NCI-H1930 (cell line): Measurements from ENCODE around the gene PDIK1L.
"Not testable (repeated sequence)": the region's sequence is repeated elsewhere in the genome, so short reads cannot be mapped to it uniquely, and the experiment has no call there.

Experiments
- DNase-seq, 2 experiments: peaks; one replicate each; lab custom pipeline; 2025; lab: John Stamatoyannopoulos, UW

The PDIK1L gene

DNA sequence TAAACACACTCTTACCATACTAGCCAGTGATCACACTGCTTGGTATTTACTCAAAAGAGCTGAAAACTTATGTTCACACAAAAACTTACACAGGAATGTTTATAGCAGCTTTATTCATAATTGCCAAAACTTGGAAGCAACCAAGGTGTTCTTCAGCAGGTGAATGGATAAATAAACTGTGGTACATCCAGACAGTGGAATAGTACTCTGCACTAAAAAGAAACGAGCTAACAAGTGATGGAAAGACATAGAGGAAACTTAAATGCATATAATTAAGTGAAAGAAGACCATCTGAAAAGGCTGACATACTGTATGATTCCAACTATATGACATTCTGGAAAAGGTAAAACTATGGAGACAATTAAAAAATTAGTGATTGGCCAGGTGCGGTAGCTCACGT is 20.7 kb upstream of the PDIK1L start:
- DNase-seq, result no peak

DNA sequence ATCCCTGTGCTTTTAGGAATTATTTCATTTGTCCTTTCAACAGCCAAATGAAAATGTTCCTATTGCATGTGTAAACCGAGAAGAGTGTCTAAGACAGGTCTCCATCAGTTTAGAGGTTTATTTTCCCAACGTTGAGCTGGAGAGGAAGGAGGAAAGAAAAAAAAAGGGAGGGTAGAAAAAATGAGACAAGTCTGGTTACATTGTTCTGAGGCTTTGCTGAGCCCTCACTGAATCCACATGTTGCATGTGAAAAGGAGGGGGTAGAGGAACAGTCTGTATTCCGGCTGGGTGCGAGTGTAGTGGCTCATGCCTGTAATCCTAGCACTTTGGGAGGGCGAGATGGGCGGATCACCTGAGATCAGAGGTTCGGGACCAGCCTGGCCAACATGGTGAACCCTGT is 19.2 kb upstream of the PDIK1L start:
- DNase-seq, result no peak

DNA sequence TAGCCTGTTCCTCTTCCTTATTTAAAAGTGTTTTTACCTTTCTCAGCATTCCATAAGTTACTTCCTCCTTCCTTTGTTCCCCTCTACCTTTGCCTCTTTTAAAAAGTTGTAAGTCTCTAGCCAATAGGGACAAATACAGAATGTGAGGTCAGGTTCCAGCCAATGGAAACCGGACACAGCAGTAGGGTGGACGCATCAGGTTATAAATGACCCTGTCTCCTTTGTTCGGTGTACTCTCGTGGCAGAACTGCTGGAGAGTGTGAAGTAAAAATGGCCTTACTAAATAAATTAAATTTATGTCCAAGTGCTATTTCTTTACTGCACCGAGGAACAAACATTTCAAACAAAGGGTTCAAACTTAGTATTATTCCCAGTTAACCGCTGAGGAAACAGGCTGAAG is 18.1 kb upstream of the PDIK1L start:
- DNase-seq, result not testable (repeated sequence)

DNA sequence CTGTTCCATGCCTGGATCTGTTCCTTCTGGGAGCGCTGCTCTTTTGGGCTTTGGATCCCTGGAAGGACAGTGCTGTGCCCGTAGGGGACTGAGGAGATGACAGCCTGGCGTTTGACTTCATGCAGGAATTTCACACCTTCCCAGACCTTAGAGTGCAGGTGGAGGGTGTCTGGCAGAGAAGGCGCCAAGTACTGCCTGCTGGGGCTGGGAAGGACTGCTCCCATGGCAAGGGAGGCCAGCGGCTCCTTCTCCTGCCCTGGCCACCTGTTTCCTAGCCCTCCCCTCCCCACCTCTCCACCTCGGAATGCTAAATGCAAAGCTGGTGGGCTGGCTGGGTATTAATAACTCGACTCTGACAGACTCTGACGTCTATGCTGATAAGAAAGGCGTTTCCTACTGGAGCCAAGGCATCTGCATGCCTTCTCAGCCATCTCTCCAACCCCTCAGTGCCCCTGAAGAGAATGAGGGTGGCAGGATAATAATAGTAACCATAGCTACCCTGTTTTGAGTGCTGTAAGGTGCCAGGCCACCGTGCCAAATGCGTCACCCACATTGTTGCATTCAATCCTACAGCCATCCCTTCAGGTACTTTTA is 17.5 kb upstream of the PDIK1L start:
- DNase-seq, result no peak

DNA sequence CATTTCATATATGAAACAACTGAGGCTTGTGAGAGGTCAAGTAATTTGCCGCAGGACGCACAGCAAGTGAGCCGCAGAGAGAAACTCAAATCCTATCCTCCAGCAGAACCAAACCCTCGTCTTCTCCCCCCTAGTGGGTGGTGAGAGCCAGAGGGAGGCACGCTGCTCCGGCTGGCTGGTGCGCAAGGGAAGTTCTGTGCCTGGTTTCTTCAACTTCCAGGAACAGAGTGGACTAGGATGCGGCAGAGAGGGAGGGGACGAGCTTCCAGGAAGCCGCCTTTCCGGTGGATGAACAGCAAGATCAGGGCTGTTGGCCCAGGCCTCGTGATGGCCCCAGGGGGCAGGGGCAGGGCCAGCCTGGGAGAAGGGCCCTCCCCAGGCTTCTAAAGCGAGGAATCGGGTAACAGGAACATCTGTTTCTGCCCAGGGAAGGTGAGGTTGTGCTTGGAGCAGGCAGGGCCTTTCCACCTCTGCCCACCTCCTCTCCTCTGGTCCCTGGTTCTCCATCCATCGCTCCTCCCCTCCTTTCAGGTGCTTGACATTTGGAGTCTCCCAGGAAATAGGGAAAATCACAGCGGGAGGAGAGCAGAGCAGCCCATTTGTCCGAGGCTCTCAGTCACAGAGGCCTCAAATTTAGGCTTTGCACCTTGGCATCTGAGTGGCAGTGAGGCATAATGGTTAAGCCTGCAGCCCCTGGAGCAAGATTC is 16.8 kb upstream of the PDIK1L start:
- no peak for DNase-seq

DNA sequence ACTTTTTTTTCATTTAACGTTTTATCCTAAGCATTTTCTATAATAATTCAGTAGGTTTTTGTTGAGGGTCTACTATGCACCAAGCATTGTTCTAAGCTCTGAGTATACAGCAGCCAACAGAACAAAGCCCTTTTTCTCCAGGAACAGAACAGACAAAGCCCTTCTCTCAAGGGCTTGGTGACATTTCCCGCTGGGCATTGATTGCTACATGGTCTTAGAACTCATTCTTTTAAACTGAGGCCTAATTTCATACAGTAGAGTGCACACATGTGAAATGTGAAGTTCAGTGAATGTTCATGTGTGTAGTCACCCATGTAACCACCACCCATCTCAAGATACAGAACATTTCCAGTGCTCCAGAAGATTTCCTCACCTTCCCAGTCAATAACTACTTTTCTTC is 15.2 kb upstream of the PDIK1L start:
- DNase-seq, result no peak

DNA sequence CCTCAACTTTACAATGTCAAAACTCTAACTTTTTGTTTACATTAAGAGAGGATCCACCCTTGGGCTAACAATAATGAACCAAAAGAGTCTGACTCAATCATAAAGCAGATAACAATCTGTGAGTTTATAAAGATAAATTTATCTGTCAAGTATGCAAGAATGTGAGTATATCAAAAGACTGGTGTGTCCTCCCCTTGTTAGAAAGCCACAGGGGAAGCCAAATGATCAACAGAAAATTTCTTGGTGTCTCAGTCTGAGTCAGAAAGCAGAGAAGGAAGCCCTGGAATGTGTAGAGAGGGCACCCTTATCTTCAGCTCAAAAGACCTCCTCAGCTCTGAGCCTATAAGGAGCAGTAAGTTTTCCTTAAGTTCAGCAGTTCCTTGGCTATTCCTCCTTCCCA is 13.9 kb upstream of the PDIK1L start:
- DNase-seq, result no peak

DNA sequence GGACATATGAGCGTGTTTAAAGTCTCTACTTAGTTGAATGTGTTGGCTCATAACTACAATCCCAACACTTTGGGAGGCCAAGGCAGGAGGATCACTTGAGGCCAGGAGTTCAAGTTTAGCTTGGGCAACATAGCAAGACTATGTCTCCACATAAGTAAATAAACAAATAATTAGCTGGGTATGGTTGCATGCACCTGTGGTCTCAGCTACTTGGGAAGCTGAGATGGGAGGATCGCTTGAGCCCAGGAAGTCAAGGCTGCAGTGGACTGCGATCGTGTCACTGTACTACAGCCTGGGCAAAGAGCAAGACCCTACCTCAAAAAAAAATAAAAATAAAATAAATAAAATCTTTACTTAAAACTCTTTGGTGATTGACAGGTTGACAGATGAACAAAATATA is 13.0 kb upstream of the PDIK1L start:
- DNase-seq, result no peak

DNA sequence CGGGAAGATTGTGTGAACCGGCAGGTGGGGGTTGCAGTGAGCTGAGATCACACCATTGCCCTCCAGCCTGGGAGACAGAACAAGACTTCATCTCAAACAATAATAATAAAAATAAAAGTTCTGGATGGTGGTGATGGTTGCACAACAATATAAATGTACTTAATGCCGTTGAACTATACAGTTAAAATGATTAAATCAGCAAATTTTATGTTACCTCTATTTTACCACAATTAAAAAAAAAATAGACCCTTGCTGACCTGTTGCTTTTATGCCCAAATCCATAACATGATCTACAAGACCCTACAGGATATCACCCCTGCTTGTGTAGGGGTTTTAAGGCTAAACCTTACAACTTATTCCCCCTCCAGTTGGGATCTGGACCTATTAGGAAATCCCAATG is 11.8 kb upstream of the PDIK1L start:
- no peak for DNase-seq

DNA sequence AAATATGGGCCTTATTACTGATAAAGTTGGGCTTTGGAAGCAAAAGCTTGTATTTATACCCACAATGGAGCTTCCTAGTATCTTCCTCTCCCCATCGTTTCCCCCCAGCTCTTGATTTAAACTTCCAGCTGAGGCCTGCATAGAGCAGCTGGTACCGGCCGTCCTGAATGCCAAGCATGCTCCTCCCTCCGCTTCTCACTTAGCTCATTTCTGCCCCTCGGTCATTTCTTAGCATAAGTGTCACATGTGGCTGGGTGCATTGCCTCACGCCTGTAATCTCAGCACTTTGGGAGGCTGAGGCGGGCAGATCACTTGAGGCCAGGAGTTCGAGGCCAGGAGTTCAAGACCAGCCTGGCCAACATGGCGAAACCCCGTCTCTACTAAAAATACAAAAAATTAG is 11.4 kb upstream of the PDIK1L start:
- DNase-seq, result not testable (repeated sequence)

DNA sequence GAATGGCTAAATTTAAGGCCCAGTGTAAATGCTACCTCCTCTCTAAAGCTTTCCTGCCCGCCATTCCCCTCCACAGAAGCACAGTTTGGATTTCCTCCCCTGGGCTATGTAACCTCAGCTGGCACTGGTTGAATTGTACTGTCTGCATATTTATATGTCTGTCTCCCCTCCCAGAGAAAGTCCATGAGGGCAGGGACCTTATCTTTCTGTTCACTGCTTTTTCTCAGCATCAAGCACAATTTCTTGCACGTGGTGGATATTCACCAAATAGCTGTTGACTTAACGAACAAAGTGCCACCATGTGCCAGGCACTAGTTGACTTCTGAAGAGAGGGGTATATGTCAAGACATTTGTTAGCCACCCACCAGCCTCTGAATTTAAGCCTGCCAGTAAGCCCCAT is 9.5 kb upstream of the PDIK1L start:
- no peak for DNase-seq

DNA sequence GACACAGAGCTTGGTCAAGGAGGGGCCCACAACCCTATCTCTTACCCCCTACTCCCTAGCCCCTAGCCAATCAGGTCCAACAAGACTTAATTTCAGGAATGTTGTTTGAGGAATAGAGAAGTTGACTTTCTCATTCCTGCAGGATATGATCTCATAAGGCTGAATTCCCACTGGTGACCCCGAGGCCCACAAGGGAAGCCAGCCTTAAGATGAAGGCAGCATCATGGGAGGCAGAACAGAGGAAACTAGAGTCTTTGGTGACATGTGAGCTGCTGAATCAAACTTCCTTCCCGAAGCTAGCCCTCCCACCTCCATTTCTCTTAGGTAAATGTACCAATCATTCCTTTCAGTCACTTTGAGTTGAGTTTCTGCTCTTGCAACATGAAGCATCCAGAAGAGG is 9.1 kb upstream of the PDIK1L start:
- no peak for DNase-seq

DNA sequence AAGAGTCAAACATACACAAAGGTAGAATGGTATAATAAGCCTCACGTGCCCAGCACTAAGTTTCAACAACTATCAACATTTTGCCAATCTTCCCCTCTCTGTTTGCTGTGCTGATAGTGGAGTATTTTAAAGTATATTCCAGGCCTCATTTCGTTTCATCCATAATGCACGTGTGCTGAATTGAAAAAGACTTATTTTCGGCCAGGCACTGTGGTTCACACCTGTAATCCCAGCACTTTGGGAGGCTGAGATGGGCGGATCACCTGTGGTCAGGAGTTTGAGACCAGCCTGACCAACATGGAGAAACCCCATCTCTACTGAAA is 6.4 kb upstream of the PDIK1L start:
- not testable (repeated sequence) for DNase-seq

DNA sequence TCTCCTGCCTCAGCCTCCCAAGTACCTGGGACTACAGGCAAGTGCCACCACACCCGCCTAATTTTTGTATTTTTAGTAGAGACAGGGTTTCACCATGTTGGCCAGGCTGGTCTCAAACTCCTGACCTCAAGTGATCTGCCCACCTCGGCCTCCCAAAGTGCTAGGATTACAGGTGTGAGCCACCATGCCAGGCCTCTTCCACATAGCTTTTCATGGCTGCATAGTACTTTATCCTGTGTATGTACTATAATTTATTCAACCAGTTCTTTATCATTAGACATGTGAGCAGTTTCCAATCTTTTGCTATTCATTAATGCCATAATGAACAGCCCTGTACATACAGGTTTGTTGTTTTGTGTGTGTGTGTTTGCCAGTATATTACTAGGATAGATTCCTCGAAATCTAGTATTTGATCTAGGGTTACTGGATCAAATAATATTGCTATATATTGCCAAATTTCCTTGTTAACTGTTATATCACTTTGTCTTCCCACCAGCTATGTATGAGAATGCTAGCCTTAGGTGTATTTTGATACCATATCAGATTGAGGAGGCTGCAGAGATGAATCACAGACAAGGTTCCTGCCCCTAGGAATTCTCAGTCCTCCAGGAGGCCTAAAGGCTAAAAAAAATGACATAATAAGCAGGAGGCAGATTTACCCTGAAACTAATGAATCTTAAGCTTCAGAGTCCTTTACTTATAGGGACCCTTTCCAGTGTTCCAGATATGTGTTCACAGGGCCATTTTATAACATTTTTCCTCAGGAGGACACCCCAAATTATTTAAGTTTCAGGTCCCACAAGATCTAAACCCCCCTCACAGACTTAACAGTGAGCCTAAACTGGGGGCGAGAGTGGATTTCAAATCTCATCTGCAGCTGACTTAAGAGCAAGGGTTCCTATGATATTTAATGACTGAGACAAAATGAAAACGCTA is 2.1 kb upstream of the PDIK1L start:
- DNase-seq, result no peak

DNA sequence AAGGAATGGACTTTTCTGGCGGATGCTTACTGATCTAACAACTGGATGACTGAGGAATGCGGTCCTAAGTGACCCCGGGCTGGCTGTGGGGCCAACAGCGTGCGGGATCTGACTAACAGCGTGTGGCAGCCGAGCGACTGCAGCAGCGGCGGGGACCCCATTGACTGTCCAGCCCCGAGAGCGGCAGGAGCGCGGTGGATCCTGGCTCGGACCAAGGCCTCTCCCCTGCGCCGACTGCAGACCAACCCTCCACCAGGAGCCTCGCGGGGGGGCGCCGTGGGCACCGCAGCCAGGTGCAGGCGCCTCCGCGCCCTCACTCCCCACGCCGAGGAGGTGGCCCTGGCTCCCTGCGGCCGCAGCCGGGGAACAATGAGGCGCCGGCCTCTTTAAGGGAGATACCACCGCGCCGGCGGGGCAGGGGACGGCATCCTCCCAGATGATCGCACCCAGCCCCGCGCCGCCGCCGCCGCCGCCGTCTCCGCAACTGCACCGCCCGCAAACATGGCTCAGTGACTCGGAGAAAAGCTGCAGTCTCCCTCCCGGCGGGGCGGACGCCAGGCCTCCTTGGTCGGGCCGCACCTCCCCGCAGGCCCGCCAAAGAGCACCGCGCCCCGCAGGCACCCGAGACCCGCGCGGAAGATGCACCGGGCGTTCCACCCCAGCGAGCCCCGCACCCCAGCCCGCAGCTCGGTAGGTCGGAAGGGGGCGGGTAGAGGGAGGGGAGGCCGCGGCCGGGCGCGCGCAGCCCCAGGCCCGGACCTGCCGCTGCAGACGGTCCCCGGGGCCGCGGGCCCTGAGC is 694 bp upstream of the PDIK1L start:
- peak; percentile 66 to 75 for DNase-seq

DNA sequence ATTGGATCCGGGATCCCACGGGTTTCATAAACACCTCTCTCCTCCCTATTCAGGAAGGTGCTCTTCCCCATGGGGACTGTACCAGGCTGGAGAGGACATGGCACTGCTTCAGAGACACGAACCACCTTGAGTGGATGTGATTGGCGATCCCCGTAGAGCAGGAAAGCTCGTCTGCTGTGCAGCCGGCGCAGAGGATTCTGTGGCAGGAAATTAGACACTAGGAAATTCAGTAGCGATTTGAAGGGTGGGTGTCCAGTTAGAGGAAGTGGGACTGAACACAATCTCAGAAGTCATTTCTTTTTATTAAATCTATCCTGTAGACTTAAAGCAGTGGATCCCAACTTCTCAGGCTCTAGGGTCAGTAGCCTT is 767 bp downstream of the PDIK1L start:
- no peak for DNase-seq

DNA sequence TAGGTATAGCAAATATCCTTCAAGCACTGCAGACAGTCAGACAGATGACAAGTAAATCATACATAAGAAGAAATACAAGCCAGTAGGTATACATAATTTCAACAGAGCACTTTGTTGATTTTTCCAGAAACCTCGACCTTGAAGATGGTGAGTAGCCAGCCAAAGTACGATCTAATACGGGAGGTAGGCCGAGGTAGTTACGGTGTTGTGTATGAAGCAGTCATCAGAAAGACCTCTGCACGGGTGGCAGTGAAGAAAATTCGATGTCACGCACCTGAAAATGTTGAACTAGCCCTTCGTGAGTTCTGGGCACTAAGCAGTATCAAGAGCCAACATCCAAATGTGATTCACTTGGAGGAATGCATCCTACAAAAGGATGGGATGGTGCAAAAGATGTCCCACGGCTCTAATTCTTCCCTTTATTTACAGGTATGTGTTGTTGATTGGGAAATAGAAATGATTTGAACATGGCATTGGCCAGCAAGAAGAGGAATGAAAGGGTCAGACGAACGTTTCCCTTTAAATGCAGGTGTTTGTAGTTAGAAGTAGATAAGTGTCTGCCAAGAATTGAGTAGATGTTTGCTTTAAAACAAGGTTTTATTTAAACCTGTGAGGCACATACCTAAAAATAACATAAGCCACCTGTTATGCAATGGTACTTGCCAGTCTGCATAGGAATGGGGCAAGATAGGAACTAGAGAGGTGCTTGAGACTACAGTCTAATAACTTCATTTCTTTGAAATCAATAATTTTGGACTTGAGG is 2.7 kb downstream of the PDIK1L start:
- DNase-seq, result no peak

DNA sequence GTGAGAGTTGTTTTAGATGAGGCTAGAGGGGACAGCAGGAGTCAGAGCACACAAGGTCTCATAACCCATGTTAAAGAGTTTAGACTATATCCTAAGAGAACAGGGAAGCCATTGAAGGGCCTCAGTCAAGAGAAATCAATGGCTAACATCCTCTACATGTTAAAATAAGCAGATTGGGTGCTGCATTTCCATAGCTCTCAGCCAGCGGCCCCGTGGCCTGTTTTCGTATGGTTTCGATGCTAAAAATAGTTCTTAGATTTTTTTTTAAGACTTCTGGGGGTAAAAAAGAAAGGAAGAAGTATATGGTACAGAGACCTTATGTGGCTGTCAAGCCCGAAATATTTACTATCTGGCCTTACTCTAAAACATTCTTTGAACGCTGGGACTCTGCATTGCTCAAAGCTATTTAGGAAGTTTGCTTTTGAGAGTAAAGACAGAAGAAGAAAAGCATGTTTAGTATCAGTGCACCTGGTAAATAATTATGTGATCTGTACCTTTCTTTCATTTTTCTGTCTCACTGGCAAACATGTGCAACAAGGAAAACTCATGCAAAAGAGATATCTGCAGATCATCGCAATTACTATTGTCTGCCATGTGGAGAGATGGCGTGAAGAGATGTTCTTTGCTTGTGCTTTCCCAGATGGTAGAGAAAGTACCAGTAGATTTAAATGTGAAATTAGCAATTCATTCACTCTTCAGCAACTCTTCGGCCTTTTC is 8.4 kb downstream of the PDIK1L start:
- DNase-seq, result no peak

DNA sequence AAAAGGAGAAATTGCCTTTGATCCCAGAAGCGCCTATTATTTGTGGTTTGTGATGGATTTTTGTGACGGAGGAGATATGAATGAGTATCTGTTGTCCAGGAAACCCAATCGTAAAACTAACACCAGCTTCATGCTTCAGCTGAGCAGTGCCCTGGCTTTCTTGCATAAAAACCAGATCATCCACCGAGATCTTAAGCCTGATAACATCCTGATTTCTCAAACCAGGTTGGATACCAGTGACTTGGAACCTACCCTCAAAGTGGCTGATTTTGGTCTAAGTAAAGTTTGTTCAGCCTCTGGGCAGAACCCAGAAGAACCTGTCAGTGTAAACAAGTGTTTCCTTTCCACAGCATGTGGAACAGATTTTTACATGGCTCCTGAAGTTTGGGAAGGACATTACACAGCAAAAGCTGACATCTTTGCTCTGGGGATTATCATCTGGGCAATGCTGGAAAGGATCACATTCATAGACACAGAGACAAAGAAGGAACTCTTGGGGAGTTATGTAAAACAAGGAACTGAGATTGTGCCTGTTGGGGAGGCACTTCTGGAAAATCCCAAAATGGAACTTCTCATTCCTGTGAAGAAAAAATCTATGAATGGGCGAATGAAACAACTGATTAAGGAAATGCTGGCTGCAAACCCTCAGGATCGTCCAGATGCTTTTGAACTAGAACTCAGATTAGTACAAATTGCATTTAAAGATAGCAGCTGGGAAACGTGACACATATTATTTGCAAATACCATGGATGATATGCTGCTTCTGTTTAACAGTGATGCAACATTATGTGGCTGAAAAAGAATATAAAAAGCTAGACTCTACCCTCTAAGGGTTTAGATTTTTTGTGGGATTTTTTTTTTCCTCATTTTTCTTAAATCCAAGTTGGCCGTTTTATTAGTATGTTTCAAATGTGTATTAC is 10.5 kb downstream of the PDIK1L start:
- no peak for DNase-seq
